ENCODE results near the gene MAP7D3.

DNA sequence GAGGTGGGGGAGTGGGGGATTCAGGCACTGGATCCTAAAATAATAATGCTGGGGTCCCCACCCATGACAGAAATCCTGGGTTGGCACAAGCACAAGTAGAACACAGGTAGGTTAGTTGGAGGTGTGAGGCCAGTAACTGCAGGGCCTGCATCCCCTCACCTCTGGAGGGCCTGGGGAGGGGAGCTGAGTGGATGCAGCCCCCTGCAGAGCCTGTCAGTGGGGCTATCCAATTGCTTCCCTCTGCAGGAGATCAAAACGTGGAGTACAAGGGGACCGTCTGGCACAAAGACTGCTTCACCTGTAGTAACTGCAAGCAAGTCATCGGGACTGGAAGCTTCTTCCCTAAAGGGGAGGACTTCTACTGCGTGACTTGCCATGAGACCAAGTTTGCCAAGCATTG, 43.7 kb downstream of the MAP7D3 start:
- no peak for TF ChIP-seq ZNF707 (tag by site-specific recombination; IDR thresholded peaks at IDR 0.05)
- no peak for TF ChIP-seq ZNF423 (tag by site-specific recombination; IDR thresholded peaks at IDR 0.05)
- no peak for TF ChIP-seq ZNF239 (tag by site-specific recombination; IDR thresholded peaks at IDR 0.05)

All from HEK293 (cell line).